K562 (cell line): ENCODE data around the gene ZNF319. TPM values are rescaled to one million over a fixed set of nuclear protein-coding genes. Genes with fewer than 3 reads are reported as not detected.

Source experiments
- CREB3 ChIP-seq: fragments of 450-650 bp; conservative IDR thresholded peaks from 2 replicates; pipeline ENCODE4 v1.6.1; 2016; ENCODE audit warnings: missing genetic modification characterization, low read depth, mild to moderate bottlenecking, missing compliant biosample characterization, moderate library complexity
- ETV5 ChIP-seq: sonication (generic); formaldehyde crosslinking; IDR thresholded peaks from 2 replicates; pipeline ENCODE4 v1.4.0; 2020; ENCODE audit warnings: low read depth, mild to moderate bottlenecking, missing genetic modification reagents
- FOXK1 ChIP-seq: sonication (generic); formaldehyde crosslinking; IDR thresholded peaks from 2 replicates; pipeline ENCODE4 v1.8.0; 2022; ENCODE audit warnings: missing genetic modification reagents, mild to moderate bottlenecking, borderline replicate concordance
- GTF2A2 ChIP-seq: IDR thresholded peaks from 2 replicates; pipeline ENCODE4 v1.6.1; 2016; ENCODE audit warnings: mild to moderate bottlenecking, missing genetic modification characterization, missing compliant biosample characterization
- GTF3C2 ChIP-seq: IDR thresholded peaks from 3 replicates; pipeline ENCODE4 v1.6.1; 2011; ENCODE audit warnings: borderline replicate concordance, mild to moderate bottlenecking, moderate library complexity; ENCODE audit not compliant: insufficient read length; ENCODE audit errors: extremely low read depth
- MAFG ChIP-seq: fragments of 450-650 bp; conservative IDR thresholded peaks from 2 replicates; pipeline ENCODE4 v1.6.1; 2016; ENCODE audit warnings: missing genetic modification characterization, missing compliant biosample characterization
- MAX ChIP-seq: sonication (generic); formaldehyde crosslinking; IDR thresholded peaks from 2 replicates; pipeline ENCODE4 v1.9.0; 2022; ENCODE audit warnings: mild to moderate bottlenecking, missing genetic modification reagents
- PTTG1 ChIP-seq: fragments of 450-650 bp; IDR thresholded peaks from 2 replicates; pipeline ENCODE4 v1.6.1; 2016; ENCODE audit warnings: low read depth, mild to moderate bottlenecking, missing genetic modification characterization, missing compliant biosample characterization
- RNF2 ChIP-seq: sonication (generic); IDR thresholded peaks from 2 replicates; pipeline ENCODE4 v1.6.1; 2016
- RREB1 ChIP-seq: fragments of 250-450 bp; sonication (Bioruptor Pico); IDR thresholded peaks from 2 replicates; pipeline ENCODE4 v1.4.0; 2020
- SP1 ChIP-seq: sonication (generic); formaldehyde crosslinking; IDR thresholded peaks from 2 replicates; pipeline ENCODE4 v1.8.1; 2022; ENCODE audit warnings: mild to moderate bottlenecking, missing genetic modification reagents
- SPI1 ChIP-seq: IDR thresholded peaks from 2 replicates; pipeline ENCODE4 v1.6.1; 2011; ENCODE audit warnings: low read depth, low read length, control low read depth, borderline replicate concordance
- THAP12 ChIP-seq: fragments of 250-450 bp; sonication (Bioruptor Pico); IDR thresholded peaks from 2 replicates; pipeline ENCODE4 v1.9.0; 2021; ENCODE audit warnings: mild to moderate bottlenecking, inconsistent platforms
- ZNF134 ChIP-seq: fragments of 250-450 bp; sonication (Bioruptor Pico); conservative IDR thresholded peaks from 2 replicates; pipeline ENCODE4 v1.4.0; 2020
- ZNF212 ChIP-seq: fragments of 450-650 bp; formaldehyde crosslinking; IDR thresholded peaks from 2 replicates; pipeline ENCODE4 v1.4.0; 2020; ENCODE audit warnings: mild to moderate bottlenecking
- ZNF668 ChIP-seq: fragments of 250-450 bp; sonication (Bioruptor Pico); IDR thresholded peaks from 2 replicates; pipeline ENCODE4 v1.8.0; 2022; ENCODE audit warnings: mild to moderate bottlenecking, inconsistent platforms
- polyA plus RNA-seq, 8 experiments: library from polyadenylated mRNA; depleted of rRNA in 4 of 8; stranded (reverse) in 5 of 8; unstranded in 3 of 8; fragments of >200 nt; fragmentation: Nextera tagmentation in 2 of 8; fragmentation: Illumina TruSeq in 1 of 8; extraction: Ambion mirVana in 2 of 8; extraction: Trizol in 1 of 8; gene quantifications; 2 replicates each; pipeline versions ENCODE4 v1.2.1 to v1.2.3, GENCODE V29; 2011 to 2014; ENCODE audit warnings: inconsistent platforms in 1 of 8, missing spikeins in 1 of 8
- total RNA-seq, 7 experiments: library from RNA; depleted of rRNA in 6 of 7; stranded (reverse); fragments of >200 nt in 6 of 7; fragmentation: Illumina TruSeq in 2 of 7; extraction: Trizol in 2 of 7; gene quantifications; 2 replicates each; pipeline versions ENCODE4 v1.2.1 to v1.2.3, GENCODE V29; 2011 to 2021; ENCODE audit warnings: low replicate concordance in 1 of 7

ZNF319 gene
- total and polyA plus RNA-seq, 9 of the 15 experiments (the other 6 are each of a cell fraction or from before 2014, with no cell fraction given): 0.20 to 5.7 (median 1.4) TPM

- TF ChIP-seq ZNF134 (CRISPR knock-in tag): no peak
- TF ChIP-seq GTF3C2: no peak
- no peak for TF ChIP-seq PTTG1 (tag)
- TF ChIP-seq MAX (CRISPR knock-in tag): no peak; the same call in none of the 2 replicates
- no peak for TF ChIP-seq CREB3
- no peak for TF ChIP-seq RREB1 (CRISPR knock-in tag)
- TF ChIP-seq FOXK1 (CRISPR knock-in tag): no peak
- TF ChIP-seq THAP12 (CRISPR knock-in tag): no peak
- peak; percentile 62; the same call in 1 of the 2 replicates for TF ChIP-seq RNF2
- no peak for TF ChIP-seq GTF2A2 (tag)
- TF ChIP-seq ZNF212 (CRISPR knock-in tag): no peak
- peak; percentile 84 for TF ChIP-seq SPI1
- no peak for TF ChIP-seq ETV5
- TF ChIP-seq SP1 (CRISPR knock-in tag): no peak
- no peak for TF ChIP-seq ZNF668 (CRISPR knock-in tag)
- TF ChIP-seq MAFG: 0 out of 2 replicates have a peak, but pooled peaks have one; percentile 10
These were observed 24.1 kb downstream of the ZNF319 start (continued) for GRCh38 chr16:57976331-57976796.
